Measurements from ENCODE around the gene PGF.

- no peak for TF ChIP-seq SPI1 (IDR thresholded peaks at IDR 0.05; ENCODE audit: low read depth, low read length)
- TF ChIP-seq POLR2AphosphoS5 (IDR thresholded peaks at IDR 0.05; ENCODE audit: low read depth, low read length): no peak
- no peak for TF ChIP-seq TAF1 (IDR thresholded peaks at IDR 0.05; ENCODE audit: low read depth, low read length)
- no peak for TF ChIP-seq POLR2A (IDR thresholded peaks at IDR 0.05; ENCODE audit: low read depth, low read length)
- TF ChIP-seq PAX5 (IDR thresholded peaks at IDR 0.05; ENCODE audit: insufficient read depth, low read length, severe bottlenecking): no peak
- no peak for TF ChIP-seq POU2F2 (IDR thresholded peaks at IDR 0.05; ENCODE audit: low read depth, low read length)
These were observed 21.4 kb downstream of the PGF start for GRCh38 chr14:74934041-74934440.
